GM21619 (cell line): Measurements from ENCODE around the gene NOXO1.
"Not testable (repeated sequence)": the region's sequence is repeated elsewhere in the genome, so short reads cannot be mapped to it uniquely, and the experiment has no call there.

Source experiments
- ATAC-seq: cut with Tn5 transposase; IDR thresholded peaks from one replicate; pipeline ENCODE4 v1.9.1; 2021; ENCODE audit not compliant: unreplicated experiment

NOXO1 gene

DNA sequence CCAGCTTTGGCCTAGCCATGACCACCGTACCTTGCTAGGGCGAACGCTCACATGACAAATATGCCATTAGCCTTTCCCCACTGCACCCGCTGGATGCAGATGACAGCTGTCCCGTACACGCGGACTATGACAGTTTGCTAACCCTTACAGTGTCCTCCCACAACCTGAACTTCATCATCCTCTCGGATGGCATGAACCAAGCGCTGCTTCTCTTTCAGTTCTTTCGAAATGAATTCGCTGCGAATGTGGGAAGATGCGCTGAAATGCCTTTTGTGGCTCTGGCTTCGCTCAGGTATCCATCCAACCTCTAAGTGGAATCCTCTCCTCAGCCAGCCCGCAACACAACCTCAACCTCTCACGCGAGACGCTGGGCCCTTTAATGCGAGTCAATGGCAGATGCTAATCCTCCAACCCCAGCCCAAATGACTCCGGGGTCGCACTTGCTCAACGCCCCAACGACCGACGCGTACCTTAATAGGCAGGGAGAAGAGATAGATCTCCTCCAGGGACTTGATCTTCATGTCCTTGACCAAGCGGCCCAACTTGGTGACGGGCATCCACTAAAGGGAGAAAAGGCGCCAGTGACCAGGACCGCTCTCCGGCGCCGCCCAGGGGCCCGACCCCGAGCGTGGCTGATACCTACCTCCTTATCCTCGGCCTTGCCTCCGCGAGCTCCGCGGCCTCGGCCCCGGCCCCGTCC, 17.3 kb downstream of the NOXO1 start:
- ATAC-seq = peak; percentile 9

DNA sequence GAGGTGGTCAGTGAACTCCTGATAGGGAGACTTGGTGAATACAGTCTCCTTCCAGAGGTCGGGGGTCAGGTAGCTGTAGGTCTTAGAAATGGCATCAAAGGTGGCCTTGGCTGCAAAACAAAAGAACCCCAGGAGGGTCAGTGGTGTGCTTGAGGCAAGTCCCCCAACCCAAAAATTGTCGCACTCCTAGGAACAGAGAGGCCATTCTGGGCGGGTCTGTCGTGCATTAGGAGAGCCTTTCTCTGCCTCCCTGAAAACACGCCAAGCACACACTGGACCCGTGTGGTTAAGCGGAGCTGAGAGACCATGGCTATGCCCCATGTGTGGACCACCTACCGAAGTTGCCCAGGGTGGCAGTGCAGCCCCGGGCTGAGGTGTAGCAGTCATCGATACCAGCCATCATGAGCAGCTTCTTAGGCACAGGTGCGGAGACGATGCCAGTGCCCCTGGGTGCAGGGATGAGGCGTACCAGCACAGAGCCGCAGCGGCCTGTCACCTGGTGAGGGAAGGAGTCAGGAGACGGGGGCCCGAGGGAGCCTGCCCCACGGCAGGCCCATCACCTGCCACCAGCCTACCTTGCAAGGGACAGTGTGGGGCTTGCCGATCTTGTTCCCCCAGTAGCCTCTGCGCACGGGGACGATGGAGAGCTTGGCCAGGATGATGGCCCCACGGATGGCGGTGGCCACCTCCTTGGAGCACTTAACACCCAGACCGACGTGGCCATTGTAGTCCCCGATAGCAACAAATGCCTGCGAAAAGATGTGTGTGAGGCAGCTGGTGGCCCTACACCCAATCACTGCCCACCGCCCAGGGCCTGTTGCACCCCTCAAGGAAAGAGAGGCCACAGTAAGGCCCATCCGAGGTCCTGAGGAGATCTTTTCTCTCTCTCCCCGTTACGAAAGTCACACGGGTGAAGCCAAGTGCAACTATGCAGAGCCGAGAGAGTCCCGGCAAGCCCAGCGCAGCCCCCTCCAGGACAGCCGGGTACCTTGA, 18.8 kb downstream of the NOXO1 start:
- ATAC-seq = not testable (repeated sequence)

DNA sequence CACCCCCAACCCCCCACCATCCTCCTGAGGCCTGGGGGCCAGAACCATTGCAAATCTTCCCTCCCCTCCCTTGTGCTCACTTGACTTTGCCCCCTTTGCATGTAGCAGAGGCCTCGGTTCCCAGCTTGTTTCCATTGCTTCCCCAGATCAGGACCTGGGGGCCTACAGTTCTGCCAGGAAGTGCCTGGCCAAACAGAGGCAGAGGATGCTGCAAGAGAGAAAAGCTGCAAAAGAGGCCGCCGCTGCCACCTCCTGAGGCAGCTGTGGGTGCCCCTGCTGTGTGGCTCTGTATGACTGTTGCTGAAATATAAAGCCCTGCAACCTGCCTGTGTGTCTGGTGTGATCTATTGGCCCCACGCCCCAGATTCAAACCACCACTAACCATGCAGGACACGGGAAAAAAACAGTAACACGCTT, 19.6 kb downstream of the NOXO1 start:
- no peak for ATAC-seq

DNA sequence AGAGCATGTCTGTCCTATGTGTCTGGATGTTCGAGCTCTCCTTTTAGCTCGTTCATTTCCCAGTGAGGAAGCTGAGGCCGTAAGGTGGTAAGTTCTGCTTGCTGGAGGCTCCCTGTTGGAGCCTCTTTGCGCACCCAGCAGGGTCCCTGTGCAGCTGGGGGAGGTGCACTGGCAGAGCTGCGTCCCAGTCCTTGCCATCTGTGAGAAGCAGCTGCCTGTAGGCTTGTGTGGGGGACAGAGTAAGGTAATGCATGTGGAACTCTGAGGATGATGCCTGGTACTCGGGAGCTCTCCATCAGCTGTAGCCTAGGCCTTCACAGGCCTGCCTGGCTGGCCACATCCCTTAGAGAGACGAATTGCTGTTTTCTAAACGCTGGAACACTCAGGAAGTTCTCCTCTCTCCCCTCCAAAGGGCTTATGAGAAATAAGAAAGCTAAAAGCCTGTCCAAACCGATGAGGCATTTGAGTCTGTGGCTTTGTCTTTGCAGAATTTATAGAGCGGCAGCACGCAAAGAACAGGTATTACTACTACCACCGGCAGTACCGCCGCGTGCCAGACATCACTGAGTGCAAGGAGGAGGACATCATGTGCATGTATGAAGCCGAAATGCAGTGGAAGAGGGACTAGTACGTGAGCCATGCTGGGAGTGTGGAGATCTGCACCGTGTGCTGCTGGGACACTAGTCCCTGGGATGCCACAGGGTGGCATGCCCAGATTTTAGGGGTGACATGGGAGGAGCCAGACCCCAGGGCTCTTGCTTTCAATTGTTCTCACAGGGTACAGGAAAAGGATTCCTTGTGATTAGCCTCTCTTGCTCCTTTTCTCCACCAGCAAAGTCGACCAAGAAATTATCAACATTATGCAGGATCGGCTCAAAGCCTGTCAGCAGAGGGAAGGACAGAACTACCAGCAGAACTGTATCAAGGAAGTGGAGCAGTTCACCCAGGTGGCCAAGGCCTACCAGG, 20.3 kb downstream of the NOXO1 start:
- no peak for ATAC-seq

DNA sequence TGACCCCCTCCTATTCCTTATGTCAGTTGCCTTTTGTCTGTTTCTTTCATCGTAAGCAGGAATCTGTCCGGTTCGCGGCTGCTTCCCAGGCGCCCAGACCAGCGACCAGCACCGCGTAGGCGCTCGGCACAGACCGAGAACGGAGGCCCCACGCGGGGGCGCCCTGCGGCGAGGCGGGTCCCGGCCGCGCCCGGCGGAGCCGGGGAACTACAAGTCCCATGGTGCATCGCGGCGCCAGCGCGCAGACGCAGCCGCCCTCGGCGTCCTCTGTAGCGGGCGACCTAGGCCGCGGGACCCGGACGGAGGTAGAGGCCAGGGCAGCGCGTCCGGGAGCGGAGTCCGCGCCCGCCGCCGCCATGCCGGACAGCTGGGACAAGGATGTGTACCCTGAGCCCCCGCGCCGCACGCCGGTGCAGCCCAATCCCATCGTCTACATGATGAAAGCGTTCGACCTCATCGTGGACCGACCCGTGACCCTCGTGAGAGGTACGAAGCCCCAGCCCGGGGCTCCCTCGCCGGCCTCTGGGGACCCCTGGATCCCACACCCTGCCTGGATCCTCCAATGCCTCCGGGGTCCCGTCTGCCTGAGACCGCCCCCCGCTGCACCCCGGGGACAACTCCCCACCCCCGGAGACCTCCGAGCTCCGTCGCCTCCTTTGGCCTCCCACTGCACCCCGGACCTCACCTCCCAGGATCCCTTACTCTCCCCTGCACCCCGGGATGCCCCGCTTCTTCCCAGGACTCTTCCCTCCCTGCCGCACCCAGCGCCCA, 21.8 kb downstream of the NOXO1 start, which contains the start of gene NDUFB10:
TSS of gene NDUFB10 (plus strand) at position 270 of the 771 bp plus-strand sequence. CDS start at position 357, 87 bp downstream.
- ATAC-seq = peak; percentile 79

DNA sequence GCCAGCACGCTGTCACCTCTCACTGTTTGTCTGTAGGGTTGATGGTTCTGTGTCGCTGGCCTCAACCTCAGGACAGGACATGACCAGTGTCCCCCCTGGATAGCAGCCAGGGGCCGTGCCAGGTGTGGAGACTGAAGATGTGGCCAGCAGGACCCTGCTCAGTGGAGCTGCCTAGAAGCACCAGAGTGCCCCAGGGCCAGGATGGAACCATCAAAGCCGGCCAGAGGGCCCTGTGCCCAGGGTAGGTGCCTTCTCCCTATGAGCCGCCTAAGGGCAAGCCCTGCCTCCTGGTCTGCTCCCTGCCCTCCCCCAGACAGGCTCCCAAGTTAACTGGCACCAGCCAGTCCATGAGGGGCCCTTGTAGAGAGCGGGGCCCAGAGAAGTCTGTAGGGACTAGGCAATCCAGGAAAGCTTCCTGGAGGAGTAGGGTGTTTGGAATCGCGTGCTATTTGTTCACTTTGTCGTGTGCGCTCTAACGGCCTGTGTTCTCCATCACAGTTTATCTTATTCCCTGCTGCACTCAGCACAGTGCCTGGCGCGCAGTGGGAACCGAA, 22.5 kb downstream of the NOXO1 start:
- no peak for ATAC-seq

DNA sequence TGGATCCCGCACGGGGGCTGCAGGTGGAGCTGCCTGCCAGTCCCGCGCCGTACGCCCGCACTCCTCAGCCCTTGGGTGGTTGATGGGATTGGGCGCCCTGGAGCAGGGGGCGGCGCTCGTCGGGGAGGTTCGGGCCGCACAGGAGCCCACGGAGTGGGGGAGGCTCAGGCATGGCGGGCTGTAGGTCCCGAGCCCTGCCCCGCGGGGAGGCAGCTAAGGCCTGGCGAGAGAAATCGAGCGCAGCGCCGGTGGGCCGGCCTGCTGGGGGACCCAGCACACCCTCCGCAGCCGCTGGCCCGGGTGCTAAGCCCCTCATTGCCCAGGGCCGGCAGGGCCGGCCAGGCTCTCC, 23.2 kb downstream of the NOXO1 start:
- not testable (repeated sequence) for ATAC-seq

DNA sequence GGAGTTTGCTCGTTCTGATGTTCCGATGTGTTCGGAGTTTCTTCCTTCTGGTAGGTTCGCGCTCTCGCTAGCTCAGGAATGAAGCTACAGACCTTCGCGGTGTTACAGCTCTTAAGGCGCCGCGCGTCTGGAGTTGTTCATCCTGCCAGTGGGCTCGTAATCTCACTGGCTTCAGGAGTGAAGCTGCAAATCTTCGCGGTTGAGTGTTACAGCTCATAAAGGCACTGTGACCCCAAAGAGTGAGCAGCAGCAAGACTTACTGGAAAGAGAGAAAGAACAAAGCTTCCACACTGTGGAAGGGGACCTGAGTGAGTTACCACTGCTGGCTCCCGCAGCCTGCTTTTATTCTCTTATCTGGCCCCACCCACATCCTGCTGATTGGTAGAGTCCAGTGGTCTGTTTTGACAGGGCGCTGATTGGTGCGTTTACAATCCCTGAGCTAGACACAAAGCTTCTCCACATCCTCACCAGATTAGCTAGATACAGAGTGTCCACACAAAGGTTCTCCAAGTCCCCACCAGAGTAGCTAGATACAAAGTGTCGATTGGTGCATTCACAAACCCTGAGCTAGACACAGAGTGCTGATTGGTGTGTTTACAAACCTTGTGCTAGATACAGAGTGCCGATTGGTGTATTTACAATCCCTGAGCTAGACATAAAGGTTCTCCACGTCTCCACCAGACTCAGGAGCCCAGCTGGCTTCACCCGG, 23.7 kb downstream of the NOXO1 start:
- not testable (repeated sequence) for ATAC-seq

DNA sequence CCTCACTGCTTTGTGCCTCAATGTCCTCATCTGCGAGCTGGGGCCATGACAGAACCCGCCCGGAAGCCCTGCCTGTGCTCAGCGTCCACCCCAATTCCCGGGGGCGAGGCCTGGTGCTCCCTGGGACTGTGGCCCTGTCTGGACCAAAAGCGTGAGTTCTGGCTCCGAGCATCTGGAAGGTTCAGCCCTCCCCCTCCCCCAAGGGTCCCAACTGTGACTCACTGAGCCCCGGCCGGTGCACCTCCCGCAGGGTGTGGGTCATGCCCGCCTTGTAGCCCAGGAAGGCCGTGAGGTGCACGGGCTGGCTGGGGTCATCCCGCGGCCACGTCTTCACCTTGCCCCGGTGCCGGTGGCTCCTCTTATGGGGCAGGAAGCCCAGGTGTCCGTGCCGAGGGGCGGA, 27.5 kb downstream of the NOXO1 start:
- ATAC-seq = no peak

DNA sequence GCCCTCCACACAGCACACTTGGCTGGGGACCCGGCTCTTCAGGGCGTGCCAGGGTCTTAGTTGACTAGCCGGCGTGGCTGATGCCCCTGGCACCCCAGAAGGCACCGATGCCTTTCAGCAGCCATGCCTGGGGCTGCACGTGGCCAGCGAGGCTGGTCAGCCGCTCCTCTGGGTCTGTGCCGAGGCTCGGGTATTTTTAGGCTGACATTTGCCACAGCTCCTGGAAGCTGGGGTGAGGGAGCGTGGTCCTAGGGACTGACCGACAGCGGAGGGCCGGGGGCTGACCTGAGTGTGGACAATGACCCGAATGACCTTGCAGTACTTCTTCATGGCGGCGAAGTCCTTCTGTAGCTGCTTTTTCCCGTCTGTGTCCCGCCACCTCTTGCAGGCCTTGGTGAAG, 30.7 kb downstream of the NOXO1 start:
- no peak for ATAC-seq

DNA sequence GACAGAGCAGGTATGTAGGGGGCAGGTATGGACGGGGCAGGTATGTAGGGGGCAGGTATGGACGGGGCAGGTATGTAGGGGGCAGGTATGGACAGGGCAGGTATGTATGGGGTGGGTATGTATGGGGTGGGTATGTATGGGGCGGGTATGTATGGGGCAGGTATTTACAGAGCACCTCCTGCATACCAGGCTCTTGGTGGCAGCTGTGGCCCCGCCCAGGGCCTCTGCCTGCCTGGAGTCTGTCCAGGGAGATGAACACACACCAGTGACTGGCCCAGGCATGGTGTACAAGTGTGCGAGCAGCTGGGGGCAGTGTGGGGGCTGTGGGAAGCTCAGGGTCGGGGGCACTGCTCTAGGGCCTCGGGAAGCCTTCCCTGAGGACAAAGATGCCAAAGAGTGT, 31.2 kb downstream of the NOXO1 start:
- no peak for ATAC-seq

DNA sequence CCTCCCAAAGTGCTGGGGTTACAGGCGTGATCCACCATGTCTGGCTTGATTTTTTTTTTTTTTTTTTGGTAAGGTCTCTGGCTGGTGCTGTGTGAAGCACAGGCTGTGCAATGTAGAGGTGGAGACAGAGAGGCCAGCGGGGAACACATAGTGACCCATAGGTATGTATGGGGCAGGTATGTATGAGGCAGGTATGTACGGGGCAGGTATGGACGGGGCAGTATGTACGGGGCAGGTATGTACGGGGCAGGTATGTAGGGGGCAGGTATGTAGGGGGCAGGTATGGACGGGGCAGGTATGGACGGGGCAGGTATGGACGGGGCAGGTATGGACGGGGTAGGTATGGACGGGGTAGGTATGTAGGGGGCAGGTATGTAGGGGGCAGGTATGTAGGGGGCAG, 31.8 kb downstream of the NOXO1 start:
- ATAC-seq = no peak

DNA sequence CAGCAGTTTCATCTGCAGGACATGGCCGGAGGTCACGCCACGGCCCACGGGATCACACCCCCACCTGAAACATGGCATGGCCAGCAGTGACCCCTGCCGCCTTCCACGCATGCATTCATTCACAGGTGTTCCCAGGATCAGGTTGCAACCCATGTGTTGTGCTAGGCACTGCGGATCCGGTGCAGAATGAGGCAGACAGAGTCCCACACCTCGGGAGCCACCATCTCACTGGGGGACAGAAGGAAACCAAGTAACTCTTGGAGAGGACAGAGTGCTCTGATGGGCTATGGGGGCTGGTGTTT, 33.9 kb downstream of the NOXO1 start:
- no peak for ATAC-seq

DNA sequence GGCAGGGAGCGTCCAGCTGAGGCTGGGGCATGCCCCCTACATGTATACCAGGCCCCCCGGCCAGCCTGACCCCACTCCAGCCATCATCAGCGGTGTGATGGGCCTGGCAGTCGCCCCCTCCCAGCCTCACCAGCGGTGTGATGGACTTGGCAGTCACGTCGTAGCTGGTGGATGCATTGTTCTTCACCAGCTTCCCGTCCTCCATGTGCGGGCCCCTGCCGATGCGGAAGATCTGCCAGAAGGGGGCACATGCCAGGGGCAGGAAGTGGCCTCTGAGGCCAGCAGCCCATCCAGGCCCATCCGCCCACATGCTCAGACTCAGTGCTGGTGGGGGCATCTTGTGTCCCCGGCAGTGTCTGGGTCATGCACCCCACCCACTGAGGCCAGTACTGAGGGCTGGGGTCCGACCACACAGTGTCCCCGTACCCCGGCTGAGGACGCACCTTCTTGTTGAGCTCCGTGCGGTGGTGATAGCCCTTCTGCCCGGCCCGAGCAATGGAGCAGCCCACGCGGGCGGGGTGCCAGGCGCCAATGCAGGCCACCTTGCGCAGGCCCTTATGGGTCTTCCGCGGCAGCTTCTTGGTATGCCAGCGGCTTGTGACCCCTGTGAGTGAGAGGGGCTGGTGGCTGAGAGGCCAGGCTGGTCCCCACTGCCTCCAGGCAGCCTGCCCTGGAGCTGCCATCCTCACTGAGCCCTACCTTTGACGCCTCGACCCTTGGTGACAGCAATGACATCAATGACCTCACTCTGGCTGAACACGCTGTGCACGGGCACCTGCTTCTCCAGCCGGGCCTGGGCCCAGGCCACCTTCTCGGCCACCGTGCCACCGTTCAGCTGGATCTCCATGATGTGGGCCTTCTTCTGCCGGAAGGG, 34.5 kb downstream of the NOXO1 start:
- no peak for ATAC-seq

DNA sequence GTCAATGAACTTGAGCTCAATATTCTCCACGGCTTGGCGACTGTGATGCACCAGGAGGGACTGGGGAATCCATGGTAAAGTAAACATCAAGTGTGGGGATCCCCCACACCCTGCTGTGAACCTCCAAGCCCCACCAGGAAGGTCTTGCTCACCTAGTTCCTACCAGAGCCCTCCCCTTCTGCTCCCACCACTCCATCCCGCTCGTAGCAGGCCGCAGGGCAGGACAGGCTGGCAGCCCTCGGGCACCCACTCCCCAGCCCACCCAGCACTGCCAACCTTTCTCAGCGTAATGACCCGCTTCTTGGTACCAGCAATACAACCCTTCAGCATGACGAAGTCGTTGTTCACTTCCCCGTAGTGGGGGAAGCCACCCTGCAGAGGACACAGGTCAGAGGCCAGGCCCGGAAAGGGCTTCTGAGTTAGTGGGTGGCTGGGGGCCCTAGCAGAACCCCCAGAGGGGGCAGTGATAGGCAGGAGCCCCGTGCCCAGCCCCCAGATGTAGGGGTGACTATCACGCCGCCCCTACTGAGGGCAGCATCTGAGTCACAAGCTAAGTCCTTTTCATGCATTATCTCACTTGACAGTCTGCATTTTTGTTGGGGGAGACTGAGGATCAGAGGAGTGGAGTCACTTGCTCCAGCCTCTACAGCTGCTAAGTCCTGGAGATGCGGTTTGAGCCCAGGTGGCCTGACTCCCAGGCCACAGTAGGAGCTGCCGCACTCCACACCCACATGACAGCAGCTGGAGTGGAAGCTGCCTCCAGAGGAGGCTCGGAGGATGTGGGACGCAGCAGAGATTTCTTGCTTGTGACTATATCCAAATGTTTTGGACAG, 35.5 kb downstream of the NOXO1 start:
- no peak for ATAC-seq

DNA sequence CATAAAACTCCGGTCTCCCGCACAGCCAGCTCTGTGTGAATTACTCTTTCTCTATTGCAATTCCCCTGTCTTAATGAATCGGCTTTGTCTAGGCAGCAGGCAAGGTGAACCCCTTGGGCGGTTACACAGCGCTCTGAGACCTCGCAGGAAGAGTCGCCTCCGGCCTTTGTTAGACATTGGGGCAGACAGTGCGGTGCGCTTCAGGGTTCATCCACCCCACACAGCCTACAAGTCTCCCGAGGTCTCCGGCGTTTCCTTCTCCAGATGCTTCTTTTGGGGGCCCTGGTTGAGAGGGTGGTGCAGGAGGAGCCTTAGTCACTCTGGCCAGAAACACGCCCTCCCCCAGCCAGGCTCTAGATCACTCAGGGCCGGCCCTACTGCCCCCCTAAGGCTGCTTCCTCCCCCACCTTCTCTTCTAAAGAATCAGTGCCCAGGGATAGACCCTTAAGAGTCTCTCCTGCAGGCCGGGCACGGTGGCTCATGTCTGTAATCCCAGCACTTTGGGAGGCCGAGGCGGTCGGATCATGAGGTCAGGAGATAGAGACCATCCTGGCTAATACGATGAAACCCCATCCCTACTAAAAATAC, 36.6 kb downstream of the NOXO1 start:
- ATAC-seq = no peak
